HG03175 (cell line): ENCODE results near the gene CFAP46.
"Not testable (repeated sequence)": the region's sequence is repeated elsewhere in the genome, so short reads cannot be mapped to it uniquely, and the experiment has no call there.

Experiments
- ATAC-seq: cut with Tn5 transposase; IDR thresholded peaks from one replicate; pipeline ENCODE4 v1.9.1; 2021; ENCODE audit warnings: mild to moderate bottlenecking, moderate library complexity; ENCODE audit not compliant: unreplicated experiment

Gene CFAP46

GRCh38 chr10:132915411-132915810 lies 27.0 kb downstream of the CFAP46 start:
- ATAC-seq = no peak

GRCh38 chr10:132914732-132915131 lies 27.6 kb downstream of the CFAP46 start:
- no peak for ATAC-seq

DNA sequence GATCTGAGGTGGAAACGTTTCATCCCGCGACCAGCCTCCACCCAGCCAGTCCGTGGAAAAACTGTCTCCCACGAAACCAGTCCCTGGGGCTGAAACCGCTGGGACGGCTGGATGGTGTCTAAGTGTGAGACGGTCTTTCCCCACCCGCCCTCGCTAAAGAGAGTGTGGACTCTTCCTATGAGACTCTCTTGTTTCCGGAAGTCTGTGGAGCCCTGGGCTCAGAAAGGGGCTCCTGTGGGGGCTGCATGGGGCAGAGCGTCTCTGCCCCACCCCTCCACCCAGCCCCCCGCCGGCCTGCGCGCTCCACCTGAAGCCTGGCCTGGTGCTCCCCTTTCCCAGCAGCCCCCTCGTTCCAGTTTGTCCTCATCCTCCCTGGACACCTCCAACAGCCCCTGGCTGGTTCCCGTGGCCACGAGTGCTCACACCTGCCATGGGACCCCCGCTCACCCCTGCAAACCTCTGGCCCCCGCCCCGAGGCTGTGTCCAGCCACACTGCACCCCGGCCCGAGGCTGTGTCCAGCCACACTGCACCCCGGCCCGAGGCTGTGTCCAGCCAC lies 28.7 kb downstream of the CFAP46 start:
- ATAC-seq = no peak

- no peak for ATAC-seq
Measured at GRCh38 chr10:132912713-132913558, 29.4 kb downstream of the CFAP46 start.

DNA sequence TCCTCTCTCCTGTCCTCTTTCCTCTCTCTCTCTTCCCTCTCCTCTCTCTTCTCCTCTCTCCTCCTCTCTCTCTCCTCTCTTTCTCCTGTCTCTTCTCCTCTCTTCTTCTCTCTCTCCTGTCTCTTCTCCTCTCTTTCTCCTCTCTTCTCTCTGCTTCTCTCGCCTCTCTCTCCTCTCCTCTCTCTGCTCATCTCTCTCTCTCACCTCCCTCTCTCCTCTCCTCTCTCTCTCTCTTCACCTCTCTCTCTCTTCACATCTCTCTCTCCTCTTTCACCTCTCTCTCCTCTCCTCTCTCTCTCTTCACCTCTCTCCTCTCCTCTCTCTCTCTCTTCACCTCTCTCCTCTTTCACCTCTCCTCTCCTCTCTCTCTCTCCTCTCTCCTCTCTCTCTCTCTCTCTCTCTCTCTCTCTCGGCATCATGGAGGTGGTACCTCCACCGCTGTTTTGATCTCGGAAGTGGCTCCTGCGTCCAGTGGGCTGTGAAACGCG lies 30.1 kb downstream of the CFAP46 start:
- no peak for ATAC-seq

DNA sequence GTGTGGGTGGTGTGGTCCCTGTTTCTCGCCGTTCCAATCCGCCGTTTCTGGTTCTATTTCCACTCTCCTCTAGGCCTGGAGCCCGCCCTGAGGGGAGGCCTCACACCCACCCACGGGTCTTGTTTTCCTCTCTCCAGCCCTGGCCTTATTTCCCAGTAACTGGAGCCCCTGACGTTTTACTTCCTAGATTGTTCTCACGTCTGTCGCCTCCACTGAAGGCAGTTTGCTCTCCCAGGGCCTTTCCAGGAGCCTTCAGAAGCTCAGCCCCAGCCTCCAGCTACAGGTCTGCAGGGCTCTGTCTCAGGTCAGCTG lies 30.6 kb downstream of the CFAP46 start:
- no peak for ATAC-seq

- no peak for ATAC-seq
Measured at GRCh38 chr10:132910901-132911785, 31.2 kb downstream of the CFAP46 start.

DNA sequence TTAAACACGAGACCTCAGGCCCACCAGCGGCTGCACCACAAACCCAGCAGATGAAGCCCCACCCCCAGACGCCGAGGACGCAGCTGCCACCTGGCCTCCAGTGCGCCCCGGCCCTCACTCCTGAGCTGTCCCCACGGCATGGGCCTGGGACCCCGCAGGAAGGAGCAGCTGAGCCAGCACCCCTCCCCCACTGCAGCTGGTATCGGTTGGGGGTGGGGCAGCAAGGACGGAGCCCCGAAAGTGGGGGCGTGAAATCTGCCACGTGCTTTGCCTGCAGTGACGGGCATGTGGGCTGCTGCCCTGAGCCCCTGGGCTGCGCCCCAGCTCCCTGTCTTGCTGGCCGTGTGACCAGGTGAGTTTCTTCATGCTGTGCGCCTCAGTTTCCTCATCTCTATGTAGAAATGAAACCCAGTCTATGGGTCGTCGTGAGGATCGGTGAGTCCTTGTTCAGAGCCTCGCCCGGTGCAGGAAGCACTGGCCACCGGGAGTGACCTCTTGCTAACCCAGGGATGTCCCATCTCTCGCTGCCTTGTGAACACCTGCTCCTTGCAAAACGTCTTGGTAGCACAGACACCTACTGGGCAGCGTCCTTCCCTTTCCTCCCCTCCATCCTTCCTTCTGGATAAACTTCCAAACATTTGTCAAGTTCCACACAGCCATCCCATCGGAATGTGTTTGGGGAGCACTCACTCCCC lies 32.0 kb downstream of the CFAP46 start:
- no peak for ATAC-seq

- no peak for ATAC-seq
Measured at GRCh38 chr10:132909491-132910071, 32.8 kb downstream of the CFAP46 start.

DNA sequence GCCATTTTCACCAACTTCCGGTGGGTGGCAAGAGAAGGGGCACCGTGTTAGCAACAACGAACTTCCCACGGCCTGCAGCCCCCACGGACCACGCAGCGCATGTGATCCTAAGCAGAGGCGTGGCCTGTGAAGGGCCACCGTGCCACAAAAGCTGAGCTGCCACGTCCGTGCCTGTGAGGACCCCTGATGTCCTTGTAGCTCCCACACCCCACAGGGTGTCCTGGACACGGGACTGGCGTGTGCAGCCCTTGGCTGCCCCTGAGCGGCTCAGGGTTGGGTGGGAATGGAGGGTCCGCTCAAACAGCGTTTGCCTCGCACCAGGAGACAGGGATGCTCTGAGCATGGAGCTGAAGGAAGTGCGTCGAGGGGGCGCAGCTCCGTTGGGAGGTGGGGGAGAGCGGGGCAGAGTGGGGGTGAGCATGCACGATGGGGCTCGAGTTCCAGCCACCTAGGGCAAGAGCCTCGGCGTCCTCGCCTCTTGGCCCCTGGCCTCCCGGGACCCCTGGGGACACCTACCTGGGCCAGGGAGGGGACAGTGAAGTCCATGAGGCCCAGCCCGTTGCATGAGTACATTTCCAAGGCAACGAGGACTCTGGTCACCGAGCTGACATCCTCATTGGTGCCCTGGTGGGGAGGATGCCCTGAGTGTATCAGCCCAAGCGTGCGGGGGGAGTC lies 33.6 kb downstream of the CFAP46 start:
- ATAC-seq = no peak

GRCh38 chr10:132907821-132908620 lies 34.3 kb downstream of the CFAP46 start:
- no peak for ATAC-seq

- ATAC-seq = no peak
Measured at GRCh38 chr10:132906836-132907235, 35.5 kb downstream of the CFAP46 start.

DNA sequence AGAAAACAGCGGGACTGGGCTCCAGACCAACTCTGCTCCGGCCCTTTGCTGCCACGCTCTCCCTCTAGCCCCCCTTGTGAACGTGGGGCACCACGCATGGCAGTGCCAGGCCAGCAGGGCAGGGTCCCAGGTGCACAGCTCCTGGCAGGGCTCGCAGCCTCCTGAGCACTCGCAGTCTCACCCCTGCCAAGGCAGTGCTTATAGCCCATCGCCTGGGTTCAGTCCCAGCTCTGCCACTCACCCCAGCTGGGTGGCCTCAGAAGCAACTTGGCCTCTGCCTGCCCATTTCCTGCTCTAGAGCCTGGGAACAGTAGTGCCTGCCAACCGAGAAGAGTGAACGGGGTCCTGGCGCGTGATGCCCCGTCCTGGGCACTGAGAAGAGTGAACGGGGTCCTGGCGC lies 36.3 kb downstream of the CFAP46 start:
- ATAC-seq = no peak

- ATAC-seq = no peak
Measured at GRCh38 chr10:132905661-132906060, 36.7 kb downstream of the CFAP46 start.

GRCh38 chr10:132904814-132905649 lies 37.3 kb downstream of the CFAP46 start:
- no peak for ATAC-seq

- no peak for ATAC-seq
Measured at GRCh38 chr10:132904181-132904813, 38.1 kb downstream of the CFAP46 start.

DNA sequence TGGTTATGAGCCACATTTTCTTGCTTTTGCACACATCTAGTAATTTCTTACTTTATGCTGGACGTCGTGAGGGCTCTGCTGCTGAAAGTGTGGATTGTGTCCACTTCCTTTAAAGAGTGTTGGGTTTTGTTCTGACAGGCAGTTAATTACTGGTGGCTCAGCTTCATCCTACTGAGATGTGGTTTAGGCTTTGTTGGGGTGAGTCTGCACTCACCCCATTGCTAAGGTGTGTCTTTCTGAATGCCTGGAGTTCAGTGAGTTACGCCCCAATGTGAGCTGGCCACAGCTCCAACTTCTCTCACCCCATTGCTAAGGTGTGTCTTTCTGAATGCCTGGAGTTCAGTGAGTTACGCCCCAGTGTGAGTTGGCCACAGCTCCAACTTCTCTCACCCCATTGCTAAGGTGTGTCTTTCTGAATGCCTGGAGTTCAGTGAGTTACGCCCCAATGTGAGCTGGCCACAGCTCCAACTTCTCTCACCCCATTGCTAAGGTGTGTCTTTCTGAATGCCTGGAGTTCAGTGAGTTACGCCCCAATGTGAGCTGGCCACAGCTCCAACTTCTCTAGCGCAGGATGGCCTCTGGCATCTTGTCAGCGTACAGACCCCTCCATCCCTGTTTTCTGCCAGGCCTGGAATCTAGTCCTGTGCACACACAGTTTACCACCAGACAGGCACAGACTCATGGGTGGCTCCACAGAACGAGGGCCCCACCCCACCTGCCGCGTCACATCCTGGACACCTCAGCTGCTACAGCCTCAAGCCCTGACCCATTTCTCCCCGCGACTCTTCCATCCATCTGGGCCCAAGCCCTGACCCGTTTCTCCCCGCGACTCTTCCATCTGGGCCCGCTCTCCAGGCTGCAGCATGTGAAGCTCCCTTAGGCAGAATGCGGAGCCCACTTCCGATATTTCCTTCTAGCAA lies 39.5 kb downstream of the CFAP46 start:
- ATAC-seq = not testable (repeated sequence)
